GM23338 (cell line): Measurements from ENCODE around the gene CYB5D1. TPM values are rescaled to one million over a fixed set of nuclear protein-coding genes. Genes with fewer than 3 reads are reported as not detected.

Experiments
- ATAC-seq: fragments of 200-7000 bp; cut with Tn5 transposase; 3 replicates; pipeline ENCODE4 v1.9.1; 2020
- DNase-seq: peaks from one replicate; pipeline ENCODE4 v3.0.0-alpha.2; 2015; ENCODE audit warnings: low spot score
- H2AFZ ChIP-seq: fragments of 200-600 bp; sonication (generic); 2 replicates; pipeline ENCODE4 v1.8.0; 2016; ENCODE audit warnings: antibody characterized with exemption, mild to moderate bottlenecking, moderate library complexity
- H3F3A ChIP-seq: fragments of 200-600 bp; sonication (generic); replicated peaks from 2 replicates; pipeline ENCODE4 v1.8.0; 2017; ENCODE audit warnings: antibody characterized with exemption, mixed run types, low read depth
- H3K27ac ChIP-seq: fragments of 200-600 bp; sonication (generic); 2 replicates; pipeline ENCODE4 v1.6.1; 2016; ENCODE audit warnings: low read depth
- H3K27me3 ChIP-seq: fragments of 200-600 bp; sonication (generic); 2 replicates; pipeline ENCODE4 v1.8.0; 2016; ENCODE audit warnings: mild to moderate bottlenecking, mixed run types, moderate library complexity; ENCODE audit not compliant: insufficient read depth
- H3K36me3 ChIP-seq: fragments of 200-600 bp; sonication (generic); 2 replicates; pipeline ENCODE4 v1.8.0; 2016; ENCODE audit warnings: mild to moderate bottlenecking; ENCODE audit not compliant: insufficient read depth
- H3K4me1 ChIP-seq: fragments of 200-600 bp; sonication (generic); 2 replicates; pipeline ENCODE4 v1.8.0; 2016; ENCODE audit warnings: mild to moderate bottlenecking, moderate library complexity; ENCODE audit not compliant: insufficient read depth
- H3K4me2 ChIP-seq: fragments of 200-600 bp; sonication (generic); 2 replicates; pipeline ENCODE4 v1.7.1; 2017; ENCODE audit warnings: mixed run types
- H3K4me3 ChIP-seq: fragments of 200-600 bp; sonication (generic); 2 replicates; pipeline ENCODE4 v1.6.1; 2016; ENCODE audit warnings: mixed run types
- H3K79me2 ChIP-seq: fragments of 200-600 bp; sonication (generic); replicated peaks from 2 replicates; pipeline ENCODE4 v1.8.0; 2017; ENCODE audit warnings: mild to moderate bottlenecking; ENCODE audit not compliant: insufficient read depth
- H3K9me2 ChIP-seq: fragments of 200-600 bp; sonication (generic); 2 replicates; pipeline ENCODE4 v1.8.0; 2017; ENCODE audit not compliant: insufficient read depth
- H4K20me1 ChIP-seq: fragments of 200-600 bp; sonication (generic); replicated peaks from 2 replicates; pipeline ENCODE4 v1.8.0; 2017; ENCODE audit warnings: mild to moderate bottlenecking; ENCODE audit not compliant: insufficient read depth
- H3K27ac Mint-ChIP-seq: 2 replicates; pipeline ENCODE4 v1.8.0; 2020; ENCODE audit warnings: inconsistent platforms, mild to moderate bottlenecking, moderate library complexity, mixed read lengths
- H3K27me3 Mint-ChIP-seq: 3 replicates; pipeline ENCODE4 v1.8.0; 2022; ENCODE audit warnings: low read depth, mild to moderate bottlenecking, moderate library complexity, mixed read lengths, inconsistent platforms; ENCODE audit not compliant: insufficient read depth, poor library complexity
- H3K36me3 Mint-ChIP-seq: 3 replicates; pipeline ENCODE4 v1.8.0; 2021; ENCODE audit warnings: low read depth, mild to moderate bottlenecking, inconsistent platforms, moderate library complexity, mixed read lengths
- H3K4me1 Mint-ChIP-seq: 3 replicates; pipeline ENCODE4 v1.8.0; 2020; ENCODE audit warnings: mild to moderate bottlenecking, inconsistent platforms, mixed read lengths
- H3K4me3 Mint-ChIP-seq: 3 replicates; pipeline ENCODE4 v1.8.0; 2021; ENCODE audit warnings: moderate library complexity, mild to moderate bottlenecking, inconsistent platforms, mixed read lengths
- H3K9me3 Mint-ChIP-seq: 3 replicates; pipeline ENCODE4 v1.8.0; 2020; ENCODE audit warnings: moderate library complexity, mild to moderate bottlenecking, inconsistent platforms, mixed read lengths
- CREB1 ChIP-seq: fragments of 250-450 bp; sonication (Bioruptor Pico); IDR thresholded peaks from 2 replicates; pipeline ENCODE4 v1.5.0; 2020; ENCODE audit warnings: low read depth, mild to moderate bottlenecking, moderate library complexity
- CTCF ChIP-seq, 2 experiments: fragments of 200-600 bp in 1 of 2; sonication (generic) in 1 of 2; conservative IDR thresholded peaks; 2 replicates each; pipeline versions ENCODE4 v1.5.1 to v1.6.1; 2016 to 2017; ENCODE audit warnings: antibody characterized with exemption in 2 of 2, low read depth in 2 of 2, mild to moderate bottlenecking in 2 of 2, moderate library complexity in 1 of 2
- EZH2 ChIP-seq: fragments of 200-600 bp; sonication (generic); IDR thresholded peaks from one replicate; pipeline ENCODE4 v1.8.0; 2017; ENCODE audit warnings: antibody characterized with exemption, mild to moderate bottlenecking, low read depth; ENCODE audit not compliant: unreplicated experiment
- EZH2phosphoT487 ChIP-seq: fragments of 200-600 bp; sonication (generic); IDR thresholded peaks from one replicate; pipeline ENCODE4 v1.8.1; 2018; ENCODE audit warnings: antibody characterized with exemption; ENCODE audit not compliant: unreplicated experiment
- JUNB ChIP-seq: IDR thresholded peaks from one replicate; pipeline ENCODE4 v1.6.1; 2016; ENCODE audit warnings: antibody characterized with exemption; ENCODE audit not compliant: unreplicated experiment
- POLR2AphosphoS5 ChIP-seq: IDR thresholded peaks from 2 replicates; pipeline ENCODE4 v1.6.1; 2016; ENCODE audit warnings: antibody characterized with exemption, low read depth
- ZNF114 ChIP-seq: fragments of 250-450 bp; sonication (Bioruptor Pico); IDR thresholded peaks from 2 replicates; pipeline ENCODE4 v1.5.0; 2020; ENCODE audit warnings: mild to moderate bottlenecking, moderate library complexity
- ZNF331 ChIP-seq: fragments of 250-450 bp; sonication (Bioruptor Pico); IDR thresholded peaks from 2 replicates; pipeline ENCODE4 v1.5.0; 2020; ENCODE audit warnings: low read depth, mild to moderate bottlenecking, moderate library complexity
- ZNF462 ChIP-seq: fragments of 250-450 bp; sonication (Bioruptor Pico); IDR thresholded peaks from 2 replicates; pipeline ENCODE4 v1.5.0; 2020; ENCODE audit warnings: mild to moderate bottlenecking, moderate library complexity
- polyA plus RNA-seq: library from polyadenylated mRNA; unstranded; fragments of >200 nt; fragmentation: Nextera tagmentation; extraction: Ambion mirVana; gene quantifications from 2 replicates; pipeline ENCODE4 v1.2.1, GENCODE V29; 2016
- total RNA-seq: library from RNA; depleted of rRNA; stranded (reverse); fragments of >200 nt; shearing (Covaris generic); gene quantifications from 2 replicates; pipeline ENCODE4 v1.2.3, GENCODE V29; 2014
- TF ChIP-seq, protein P1 (sequence below): IDR thresholded peaks from 2 replicates; pipeline ENCODE4 v1.6.1; 2016; ENCODE audit warnings: antibody characterized with exemption

CYB5D1 gene
- total and polyA plus RNA-seq, 2 experiments from 2014 or later, result 3.5 to 8.4 TPM

DNA sequence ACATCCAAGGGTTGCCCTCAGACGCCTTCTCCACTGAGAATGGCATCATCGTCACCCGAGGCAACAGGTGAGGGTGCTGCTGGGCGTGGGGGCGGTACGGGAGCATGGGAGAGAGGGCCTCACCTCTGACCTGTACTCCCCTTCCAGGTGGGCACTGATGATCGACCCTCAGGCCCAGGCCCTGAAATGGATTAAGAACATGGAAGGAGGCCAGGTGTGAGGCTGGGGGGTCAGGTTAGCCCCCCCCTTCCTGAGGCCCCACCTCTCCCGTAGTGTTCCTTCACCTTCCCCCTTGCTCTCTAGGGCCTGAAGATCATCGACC lies 40.2 kb upstream of the CYB5D1 start:
- TF ChIP-seq POLR2AphosphoS5 (no peak), CTCF (conservative IDR thresholded peaks at IDR 0.05; ENCODE audit: low read depth in 2 of 2) (no peak), EZH2phosphoT487 (no peak), ZNF114 (CRISPR knock-in tag) (no peak), EZH2 (no peak), ZNF462 (CRISPR knock-in tag) (no peak), JUNB (no peak), CREB1 (no peak), ZNF331 (CRISPR knock-in tag) (no peak)
- TF ChIP-seq, protein P1, sequence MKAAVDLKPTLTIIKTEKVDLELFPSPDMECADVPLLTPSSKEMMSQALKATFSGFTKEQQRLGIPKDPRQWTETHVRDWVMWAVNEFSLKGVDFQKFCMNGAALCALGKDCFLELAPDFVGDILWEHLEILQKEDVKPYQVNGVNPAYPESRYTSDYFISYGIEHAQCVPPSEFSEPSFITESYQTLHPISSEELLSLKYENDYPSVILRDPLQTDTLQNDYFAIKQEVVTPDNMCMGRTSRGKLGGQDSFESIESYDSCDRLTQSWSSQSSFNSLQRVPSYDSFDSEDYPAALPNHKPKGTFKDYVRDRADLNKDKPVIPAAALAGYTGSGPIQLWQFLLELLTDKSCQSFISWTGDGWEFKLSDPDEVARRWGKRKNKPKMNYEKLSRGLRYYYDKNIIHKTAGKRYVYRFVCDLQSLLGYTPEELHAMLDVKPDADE, result no peak
- Mint-ChIP-seq H3K9me3 (no peaks in the 10 kb centered on the region), H3K4me1 (no peaks in the 10 kb centered on the region; the same call in 2 of the 3 replicates), H3K36me3 (no peaks in the 10 kb centered on the region; the same call in 2 of the 3 replicates), H3K4me3 (no peak overlapping the region), H3K27ac (no peak overlapping the region), H3K27me3 (peaks cover 22% of the 10 kb centered on the region)
- Histone ChIP-seq H2AFZ (no peak overlapping the region), H3F3A (no peaks in the 10 kb centered on the region), H3K36me3 (no peaks in the 10 kb centered on the region), H3K4me3 (no peak overlapping the region), H3K27ac (no peak overlapping the region), H3K4me2 (no peak overlapping the region), H3K4me1 (no peaks in the 10 kb centered on the region), H3K27me3 (no peaks in the 10 kb centered on the region), H3K79me2 (no peaks in the 10 kb centered on the region), H4K20me1 (no peaks in the 10 kb centered on the region), H3K9me2 (no peaks in the 10 kb centered on the region)
- ATAC-seq, result no peak
- no peak for DNase-seq
